ENCODE results near the gene RTP2.

Gene RTP2

DNA sequence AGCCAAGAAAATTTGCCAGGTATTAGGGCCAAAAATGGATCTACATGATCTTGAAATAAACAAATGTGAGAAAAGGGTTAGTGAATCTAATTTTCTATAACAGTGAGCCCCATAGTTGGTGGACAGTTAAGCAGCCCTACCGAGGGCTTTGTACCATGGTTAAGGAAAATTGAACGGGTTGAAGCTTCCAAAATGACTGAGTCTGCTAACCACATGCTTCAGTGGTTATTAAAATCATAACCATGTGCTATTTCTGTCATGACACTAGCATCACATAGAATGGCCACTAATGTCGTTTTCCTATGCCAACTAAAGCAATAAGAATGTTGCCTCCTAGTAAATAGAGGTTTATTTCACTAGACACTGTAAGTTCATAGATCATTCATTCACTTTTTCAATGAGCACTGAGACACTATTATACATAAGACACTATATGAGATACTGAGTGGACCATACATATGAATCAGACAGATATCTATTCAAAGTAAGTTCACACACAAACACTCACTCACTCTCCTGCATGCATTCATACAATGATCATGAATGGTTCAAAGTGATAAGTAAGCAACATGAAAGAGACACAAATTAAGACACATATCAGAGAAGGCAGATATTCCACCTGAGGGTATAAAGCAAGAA, 36.5 kb downstream of the RTP2 start:
- DNase-seq = no peak

- no peak for DNase-seq
These were observed 37.3 kb downstream of the RTP2 start for GRCh38 chr3:187665010-187665409.

- DNase-seq = peak in 1 of 2 donors; percentile 29
These were observed 39.4 kb downstream of the RTP2 start for GRCh38 chr3:187662848-187663409.

DNA sequence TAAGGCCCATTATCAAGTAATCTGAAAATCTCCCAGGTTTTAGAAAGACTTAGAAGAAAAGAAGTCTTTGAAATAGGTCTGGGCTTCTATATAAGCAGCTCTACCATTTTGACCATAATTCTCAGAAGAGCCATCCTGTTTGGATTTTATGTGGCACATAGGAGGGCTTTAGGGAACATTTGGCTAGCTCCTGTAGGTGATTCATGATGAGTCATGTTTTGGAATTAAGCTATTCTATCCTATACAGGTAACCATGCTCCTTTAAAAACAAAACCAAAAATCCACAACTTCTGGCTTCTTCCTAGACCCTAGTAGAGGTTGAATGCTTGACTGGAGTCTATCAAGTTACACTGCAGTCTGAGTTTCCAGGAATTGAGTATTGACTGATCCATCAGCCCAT, 41.1 kb downstream of the RTP2 start:
- DNase-seq = no peak

GRCh38 chr3:187651282-187651681, 51.1 kb downstream of the RTP2 start:
- no peak for DNase-seq
